CD14-positive monocyte (primary cell): Measurements from ENCODE around the gene UBE3C. TPM values are rescaled to one million over a fixed set of nuclear protein-coding genes. Genes with fewer than 3 reads are reported as not detected.
"Not testable (repeated sequence)": the region's sequence is repeated elsewhere in the genome, so short reads cannot be mapped to it uniquely, and the experiment has no call there.

Experiments
- DNase-seq, 3 donors: peaks; one replicate each; pipeline ENCODE4 v3.0.0-alpha.2; 2011 to 2022
- H2AFZ ChIP-seq: 2 replicates; pipeline ENCODE4 v1.6.0; 2012; ENCODE audit warnings: mild to moderate bottlenecking, low read depth, low read length, inconsistent platforms; ENCODE audit not compliant: insufficient read depth, poor library complexity, severe bottlenecking
- H3K27ac ChIP-seq, 2 donors: 1 replicate in 1 of 2; 2 replicates in 1 of 2; pipeline ENCODE4 v1.5.1; 2012 to 2013; ENCODE audit warnings: low read length in 2 of 2, control low read depth in 1 of 2, inconsistent platforms in 1 of 2, low read depth in 1 of 2, mild to moderate bottlenecking in 1 of 2
- H3K27me3 ChIP-seq, 2 donors: one replicate each; pipeline versions ENCODE4 v1.6.0 to v1.6.1; 2011 to 2013; ENCODE audit warnings: low read length in 2 of 2; ENCODE audit not compliant: control insufficient read depth in 2 of 2, insufficient read depth in 2 of 2
- H3K36me3 ChIP-seq, 2 donors: replicated peaks in 1 of 2; 1 replicate in 1 of 2; 2 replicates in 1 of 2; pipeline versions ENCODE4 v1.5.1 to v1.6.1; 2012 to 2013; ENCODE audit warnings: low read length in 2 of 2, control low read depth in 1 of 2, inconsistent platforms in 1 of 2, mild to moderate bottlenecking in 1 of 2; ENCODE audit not compliant: insufficient read depth in 2 of 2, control insufficient read depth in 1 of 2
- H3K4me1 ChIP-seq, 2 donors: 1 replicate in 1 of 2; 2 replicates in 1 of 2; pipeline versions ENCODE4 v1.5.1 to v1.6.1; 2012 to 2013; ENCODE audit warnings: low read length in 2 of 2, control low read depth in 1 of 2, inconsistent platforms in 1 of 2, mild to moderate bottlenecking in 1 of 2, moderate library complexity in 1 of 2; ENCODE audit not compliant: insufficient read depth in 2 of 2, control insufficient read depth in 1 of 2
- H3K4me2 ChIP-seq: replicated peaks from 2 replicates; pipeline ENCODE3; 2012; ENCODE audit warnings: low read length, moderate library complexity, mild to moderate bottlenecking; ENCODE audit not compliant: poor library complexity, severe bottlenecking; ENCODE audit errors: extremely low read depth
- H3K4me3 ChIP-seq, 3 experiments: fragments of 200-600 bp in 1 of 3; sonication (generic) in 1 of 3; replicated peaks in 1 of 3; 1 replicate in 2 of 3; 2 replicates in 1 of 3; pipeline ENCODE4 v1.5.1; 2011 to 2013; ENCODE audit warnings: low read length in 3 of 3, mild to moderate bottlenecking in 3 of 3, control low read depth in 2 of 3, low read depth in 2 of 3, inconsistent platforms in 1 of 3, moderate library complexity in 1 of 3
- H3K79me2 ChIP-seq: 2 replicates; pipeline ENCODE4 v1.6.0; 2012; ENCODE audit warnings: mild to moderate bottlenecking, control low read depth, inconsistent platforms, low read length, moderate library complexity; ENCODE audit not compliant: insufficient read depth
- H3K9ac ChIP-seq: 2 replicates; pipeline ENCODE4 v1.6.0; 2017; ENCODE audit warnings: low read length, mild to moderate bottlenecking; ENCODE audit not compliant: insufficient read depth, poor library complexity, severe bottlenecking
- H3K9me3 ChIP-seq, 2 donors: replicated peaks in 1 of 2; 1 replicate in 1 of 2; 2 replicates in 1 of 2; pipeline versions ENCODE4 v1.5.1 to v1.6.1; 2012 to 2013; ENCODE audit warnings: low read length in 2 of 2, control low read depth in 1 of 2; ENCODE audit not compliant: control insufficient read depth in 1 of 2, insufficient read depth in 1 of 2
- H4K20me1 ChIP-seq: 2 replicates; pipeline ENCODE4 v1.6.0; 2012; ENCODE audit warnings: mild to moderate bottlenecking, low read length, control low read depth, moderate library complexity; ENCODE audit not compliant: insufficient read depth
- H3K27ac Mint-ChIP-seq, 7 donors: one replicate each; pipeline ENCODE4 v1.8.0; 2020; ENCODE audit warnings: mild to moderate bottlenecking in 7 of 7, mixed read lengths in 7 of 7, moderate library complexity in 6 of 7, inconsistent platforms in 2 of 7
- H3K27me3 Mint-ChIP-seq, 3 donors: one replicate each; pipeline ENCODE4 v1.8.0; 2021 to 2022; ENCODE audit warnings: low read depth in 3 of 3, mild to moderate bottlenecking in 3 of 3, mixed read lengths in 3 of 3, moderate library complexity in 3 of 3, inconsistent platforms in 1 of 3
- H3K36me3 Mint-ChIP-seq, 2 donors: one replicate each; pipeline ENCODE4 v1.8.0; 2020; ENCODE audit warnings: mixed read lengths in 2 of 2, inconsistent platforms in 1 of 2, mild to moderate bottlenecking in 1 of 2
- H3K4me1 Mint-ChIP-seq: one replicate; pipeline ENCODE4 v1.8.0; 2020; ENCODE audit warnings: mild to moderate bottlenecking, mixed read lengths
- H3K4me3 Mint-ChIP-seq, 2 donors: one replicate each; pipeline ENCODE4 v1.8.0; 2020; ENCODE audit warnings: mild to moderate bottlenecking in 2 of 2, mixed read lengths in 2 of 2, moderate library complexity in 1 of 2
- H3K9me3 Mint-ChIP-seq, 7 donors: one replicate each; pipeline ENCODE4 v1.8.0; 2020 to 2022; ENCODE audit warnings: mixed read lengths in 7 of 7, mild to moderate bottlenecking in 6 of 7, moderate library complexity in 6 of 7, inconsistent platforms in 2 of 7
- WGBS: methylation state at CpG from one replicate; pipeline ENCODE4 v1.1.5; 2013; ENCODE audit warnings: missing lambda C conversion rate; ENCODE audit not compliant: insufficient coverage; 5-methylcytosine and 5-hydroxymethylcytosine counted together
- intact Hi-C, 2 donors: fragments of 100-400 bp; cut with micrococcal nuclease; formaldehyde crosslinking; loops; one replicate each; pipeline versions ENCODE4 v1.15.0 to v1.15.1; 2023
- polyA plus RNA-seq, 3 donors: library from polyadenylated mRNA; depleted of rRNA in 1 of 3; unstranded in 2 of 3; stranded (reverse) in 1 of 3; fragments of 300-500 nt in 2 of 3; fragments of >200 nt in 1 of 3; fragmentation: Illumina TruSeq in 2 of 3; gene quantifications; 1 replicate in 2 of 3; 2 replicates in 1 of 3; pipeline ENCODE4 v1.2.3, GENCODE V29; 2012 to 2021
- TF ChIP-seq, protein P1 (sequence below): fragments of 200-600 bp; IDR thresholded peaks from one replicate; pipeline ENCODE4 v1.8.0; 2022; ENCODE audit warnings: antibody characterized with exemption, mild to moderate bottlenecking

UBE3C gene
- polyA plus RNA-seq, 3 donors, result 19.5 to 34.5 (median 24.3) TPM

DNA sequence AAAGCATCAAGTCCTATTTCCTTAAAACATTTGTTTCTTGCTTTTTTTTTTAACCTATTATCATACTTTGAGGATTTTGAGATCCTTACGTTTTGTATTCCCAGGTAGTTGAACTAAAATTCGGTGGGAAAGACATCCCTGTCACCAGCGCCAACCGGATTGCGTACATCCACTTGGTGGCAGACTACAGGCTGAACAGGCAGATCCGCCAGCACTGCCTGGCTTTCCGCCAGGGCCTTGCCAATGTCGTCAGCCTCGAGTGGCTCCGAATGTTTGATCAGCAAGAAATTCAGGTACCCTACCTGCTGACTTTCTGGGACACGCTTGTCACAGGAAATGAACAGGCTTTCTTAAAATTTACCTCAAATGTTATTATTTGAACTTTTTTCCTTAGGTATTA lies 115.1 kb downstream of the UBE3C start:
- Mint-ChIP-seq H3K27ac (no peak overlapping the region), H3K36me3 (peaks cover 55 to 86% of the 10 kb centered on the region in 2 donors), H3K4me1 (no peaks in the 10 kb centered on the region), H3K9me3 (no peaks in the 10 kb centered on the region), H3K4me3 (no peak overlapping the region), H3K27me3 (peaks cover 0 to 2% (median 0%) of the 10 kb centered on the region in 3 donors)
- H3K4me1 ChIP-seq, result no peaks in the 10 kb centered on the region
- no peak overlapping the region for H2AFZ ChIP-seq
- WGBS, result 94% methylated on average over 7 of the region's 11 CpGs
- no peak overlapping the region for H3K27ac ChIP-seq
- no peaks in the 10 kb centered on the region for H3K79me2 ChIP-seq
- no peaks in the 10 kb centered on the region for H4K20me1 ChIP-seq
- H3K27me3 ChIP-seq, result no peaks in the 10 kb centered on the region
- peaks cover 56 to 93% of the 10 kb centered on the region in 2 donors for H3K36me3 ChIP-seq
- DNase-seq, result no peak
- TF ChIP-seq, protein P1, sequence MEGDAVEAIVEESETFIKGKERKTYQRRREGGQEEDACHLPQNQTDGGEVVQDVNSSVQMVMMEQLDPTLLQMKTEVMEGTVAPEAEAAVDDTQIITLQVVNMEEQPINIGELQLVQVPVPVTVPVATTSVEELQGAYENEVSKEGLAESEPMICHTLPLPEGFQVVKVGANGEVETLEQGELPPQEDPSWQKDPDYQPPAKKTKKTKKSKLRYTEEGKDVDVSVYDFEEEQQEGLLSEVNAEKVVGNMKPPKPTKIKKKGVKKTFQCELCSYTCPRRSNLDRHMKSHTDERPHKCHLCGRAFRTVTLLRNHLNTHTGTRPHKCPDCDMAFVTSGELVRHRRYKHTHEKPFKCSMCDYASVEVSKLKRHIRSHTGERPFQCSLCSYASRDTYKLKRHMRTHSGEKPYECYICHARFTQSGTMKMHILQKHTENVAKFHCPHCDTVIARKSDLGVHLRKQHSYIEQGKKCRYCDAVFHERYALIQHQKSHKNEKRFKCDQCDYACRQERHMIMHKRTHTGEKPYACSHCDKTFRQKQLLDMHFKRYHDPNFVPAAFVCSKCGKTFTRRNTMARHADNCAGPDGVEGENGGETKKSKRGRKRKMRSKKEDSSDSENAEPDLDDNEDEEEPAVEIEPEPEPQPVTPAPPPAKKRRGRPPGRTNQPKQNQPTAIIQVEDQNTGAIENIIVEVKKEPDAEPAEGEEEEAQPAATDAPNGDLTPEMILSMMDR, result no peak
- H3K9ac ChIP-seq, result no peak overlapping the region
- H3K4me2 ChIP-seq, result no peak overlapping the region
- no peak overlapping the region for H3K4me3 ChIP-seq
- H3K9me3 ChIP-seq, result no peaks in the 10 kb centered on the region
- intact Hi-C loops, result loop anchor here in 1 of 2 donors (10.0 kb wide), 1 partner anchor 1459 kb away; no protein-coding TSS in a partner anchor

DNA sequence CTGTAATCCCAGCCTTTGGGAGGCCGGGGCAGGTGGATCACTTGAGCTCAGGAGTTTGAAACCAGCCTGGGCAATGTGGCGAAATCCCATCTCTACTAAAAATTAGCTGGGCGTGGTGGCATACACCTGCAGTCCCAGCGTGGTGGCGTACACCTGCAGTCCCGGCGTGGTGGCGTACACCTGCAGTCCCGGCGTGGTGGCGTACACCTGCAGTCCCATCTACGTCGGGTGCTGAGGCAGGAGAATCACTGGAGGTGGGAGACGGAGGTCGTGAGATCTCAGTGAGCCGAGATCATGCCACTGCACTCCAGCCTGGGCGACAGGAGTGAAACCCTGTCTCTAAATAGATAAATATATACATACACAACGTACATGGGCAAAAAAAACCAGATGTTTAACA lies 116.1 kb downstream of the UBE3C start:
- not testable (repeated sequence) for H2AFZ ChIP-seq, H3K9ac ChIP-seq, H3K4me1 ChIP-seq, H3K79me2 ChIP-seq, H4K20me1 ChIP-seq, H3K27me3 Mint-ChIP-seq, H3K4me3 ChIP-seq, H3K27ac ChIP-seq, H3K9me3 ChIP-seq, H3K9me3 Mint-ChIP-seq, H3K27ac Mint-ChIP-seq, DNase-seq, H3K4me2 ChIP-seq, H3K27me3 ChIP-seq, H3K4me1 Mint-ChIP-seq, H3K4me3 Mint-ChIP-seq
- peaks cover 58 to 87% of the 10 kb centered on the region in 2 donors for H3K36me3 Mint-ChIP-seq
- intact Hi-C loops, result loop anchor here in 1 of 2 donors (10.0 kb wide), 1 partner anchor 1460 kb away; no protein-coding TSS in a partner anchor
- 95% methylated on average over 12 of the region's 18 CpGs for WGBS
- peaks cover 63 to 93% of the 10 kb centered on the region in 2 donors for H3K36me3 ChIP-seq
